Lung (tissue), 12 donors: Measurements from ENCODE around the gene MERTK. TPM values are rescaled to one million over a fixed set of nuclear protein-coding genes. Genes with fewer than 3 reads are reported as not detected.
A peak's percentile ranks its signal among the peaks of the same experiment; 100 is the strongest.

Experiments used
- ATAC-seq: fragments of 200-7000 bp; cut with Tn5 transposase; one replicate; pipeline ENCODE4 v1.9.1; 2020; ENCODE audit warnings: moderate number of reproducible peaks; ENCODE audit not compliant: insufficient read depth, low FRiP score
- DNase-seq, 3 donors: peaks; one replicate each; pipeline ENCODE4 v3.0.0-alpha.2; 2013 to 2017
- H3K27ac ChIP-seq, 2 donors: one replicate each; pipeline ENCODE4 v1.5.1; 2013; ENCODE audit warnings: mild to moderate bottlenecking in 2 of 2, moderate library complexity in 2 of 2, control low read depth in 1 of 2, inconsistent platforms in 1 of 2, low read depth in 1 of 2, low read length in 1 of 2
- H3K27me3 ChIP-seq, 3 donors: one replicate each; pipeline ENCODE4 v1.5.1; 2013; ENCODE audit warnings: low read length in 2 of 3; ENCODE audit not compliant: control insufficient read depth in 3 of 3, insufficient read depth in 3 of 3
- H3K36me3 ChIP-seq, 4 donors: one replicate each; pipeline ENCODE4 v1.5.1; 2013; ENCODE audit warnings: low read length in 4 of 4, mild to moderate bottlenecking in 1 of 4, moderate library complexity in 1 of 4; ENCODE audit not compliant: control insufficient read depth in 4 of 4, insufficient read depth in 4 of 4
- H3K4me1 ChIP-seq, 5 donors: one replicate each; pipeline ENCODE4 v1.5.1; 2013; ENCODE audit warnings: low read length in 5 of 5, mild to moderate bottlenecking in 2 of 5, moderate library complexity in 1 of 5; ENCODE audit not compliant: control insufficient read depth in 5 of 5, insufficient read depth in 5 of 5
- H3K4me3 ChIP-seq: one replicate; pipeline ENCODE4 v1.5.1; 2013; ENCODE audit warnings: mild to moderate bottlenecking, control low read depth, moderate library complexity
- H3K9ac ChIP-seq, 2 donors: one replicate each; pipeline ENCODE4 v1.5.1; 2013; ENCODE audit warnings: low read length in 2 of 2, control low read depth in 1 of 2; ENCODE audit not compliant: insufficient read depth in 1 of 2
- H3K9me3 ChIP-seq, 4 donors: one replicate each; pipeline ENCODE4 v1.5.1; 2013; ENCODE audit warnings: low read length in 3 of 4, mild to moderate bottlenecking in 1 of 4, moderate library complexity in 1 of 4; ENCODE audit not compliant: control insufficient read depth in 4 of 4, insufficient read depth in 3 of 4
- CTCF ChIP-seq: IDR thresholded peaks from 2 replicates; pipeline ENCODE4 v1.5.1; 2012; ENCODE audit warnings: mild to moderate bottlenecking; ENCODE audit errors: control extremely low read depth, extremely low read depth
- WGBS, 2 donors: extraction: QIAGEN DNeasy Blood & Tissue Kit; methylation state at CpG; one replicate each; pipeline ENCODE4 v1.1.7; 2013; 5-methylcytosine and 5-hydroxymethylcytosine counted together
- polyA plus RNA-seq, 2 donors: library from polyadenylated mRNA; stranded (reverse); fragments of 200-250 nt; gene quantifications; one replicate each; pipeline ENCODE4 v1.2.1, GENCODE V29; 2013
- total RNA-seq, 2 donors: library from RNA; depleted of rRNA in 1 of 2; stranded (reverse); fragments of >200 nt in 1 of 2; gene quantifications; one replicate each; pipeline ENCODE4 v1.2.1, GENCODE V29; 2014 to 2021
- donor health status: control.
- donor health status: control.
- donor health status: Bipolar disorder and iron deficiency.
- donor health status: healthy.
- donor health status: DM: yes; HTN: yes; CAD: no.

The MERTK gene
- total and polyA plus RNA-seq, 4 donors = 5.5 to 33.1 (median 22.4) TPM

GRCh38 chr2:112055730-112056625, 157.6 kb downstream of the MERTK start:
- H3K27ac ChIP-seq = peak overlapping the region; percentile 97 to 100
- peaks cover 0 to 17% (median under 1%) of the 10 kb centered on the region in 4 donors for H3K36me3 ChIP-seq
- H3K9me3 ChIP-seq = peaks cover 0 to 2% (median 0%) of the 10 kb centered on the region in 4 donors
- H3K4me3 ChIP-seq = peak overlapping the region; percentile 87
- peak; percentile 80 to 96 (median 94) for DNase-seq
- peak overlapping the region; percentile 25 to 74 for H3K9ac ChIP-seq
- WGBS, 2 donors = 0% methylated on average over 42 of the region's 42 CpGs
- no peaks in the 10 kb centered on the region for H3K27me3 ChIP-seq
- ATAC-seq = peak; percentile 6
- no peak for TF ChIP-seq CTCF
- peaks cover 4 to 20% (median 17%) of the 10 kb centered on the region in 5 donors for H3K4me1 ChIP-seq

GRCh38 chr2:112056626-112056987, 158.2 kb downstream of the MERTK start:
- DNase-seq (no peak), ATAC-seq (no peak)
- peaks cover 0 to 2% (median 0%) of the 10 kb centered on the region in 4 donors for H3K9me3 ChIP-seq
- H3K4me3 ChIP-seq = no peak overlapping the region
- peak overlapping the region; percentile 97 to 100 for H3K27ac ChIP-seq
- peaks cover 4 to 20% (median 17%) of the 10 kb centered on the region in 5 donors for H3K4me1 ChIP-seq
- H3K9ac ChIP-seq = peak overlapping the region in 1 of 2 donors; percentile 71
- H3K36me3 ChIP-seq = peaks cover 0 to 22% (median 4%) of the 10 kb centered on the region in 4 donors
- no peaks in the 10 kb centered on the region for H3K27me3 ChIP-seq
- no peak for TF ChIP-seq CTCF
- 25 to 26% methylated on average over 3 of the region's 3 CpGs for WGBS, 2 donors

DNA sequence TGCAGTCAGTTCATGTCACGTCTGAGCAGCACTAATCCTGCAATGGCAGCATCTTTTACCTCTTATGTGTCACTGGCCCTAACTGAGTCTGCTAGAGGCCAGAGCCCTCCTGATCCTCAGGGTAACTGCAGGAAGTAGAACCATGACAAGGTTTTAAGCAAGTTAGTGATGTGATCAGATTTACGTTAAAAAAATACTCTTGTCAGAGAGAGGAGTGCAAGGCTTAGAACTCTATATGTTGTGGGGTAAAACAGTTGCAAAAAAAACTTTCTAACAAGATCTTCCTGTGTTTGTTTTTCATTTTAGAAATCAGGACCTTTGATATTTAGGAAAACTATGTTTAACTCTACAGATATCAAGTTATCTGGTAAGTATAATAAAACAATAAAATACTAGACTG, 161.3 kb downstream of the MERTK start:
- H3K27ac ChIP-seq = no peak overlapping the region
- ATAC-seq (no peak), DNase-seq (no peak)
- H3K9ac ChIP-seq = no peak overlapping the region
- no peak for TF ChIP-seq CTCF
- peaks cover 3 to 42% (median 11%) of the 10 kb centered on the region in 4 donors for H3K36me3 ChIP-seq
- peaks cover 0 to 15% (median 11%) of the 10 kb centered on the region in 5 donors for H3K4me1 ChIP-seq
- H3K4me3 ChIP-seq = no peak overlapping the region
- H3K9me3 ChIP-seq = no peaks in the 10 kb centered on the region
- 90 to 100% methylated on average over 2 of the region's 2 CpGs for WGBS, 2 donors
- H3K27me3 ChIP-seq = no peaks in the 10 kb centered on the region
